GM08714 (cell line): ENCODE measurements around the gene ATP11B.

Source experiments
- H3K4me3 ChIP-seq: fragments of 200-500 bp; sonication (Bioruptor generic); 2 replicates; pipeline ENCODE4 v1.5.1; 2014; ENCODE audit warnings: mild to moderate bottlenecking, low read length, inconsistent platforms
- ZNF274 ChIP-seq: IDR thresholded peaks from 2 replicates; pipeline ENCODE4 v1.6.1; 2012; ENCODE audit warnings: mild to moderate bottlenecking, low read depth, low read length

ATP11B gene

DNA sequence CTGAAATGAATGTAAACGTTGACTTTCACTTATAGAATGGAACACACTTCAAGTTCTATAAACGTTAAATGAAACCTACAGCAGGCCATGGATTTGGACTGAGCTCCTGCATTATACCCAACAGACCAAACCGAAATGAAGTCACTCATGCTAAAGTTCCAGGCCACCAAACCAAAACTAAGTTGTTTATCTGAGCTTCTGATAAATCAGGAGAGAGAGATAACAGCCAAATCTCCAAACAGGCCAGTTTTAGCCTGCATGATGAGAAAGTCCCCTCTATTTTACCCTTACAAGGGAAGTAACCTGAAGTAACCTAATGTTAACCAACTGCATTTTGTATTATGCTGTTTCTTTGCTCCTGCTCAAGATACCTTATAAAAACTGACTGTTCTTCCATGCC is 142.5 kb downstream of the ATP11B start:
- TF ChIP-seq ZNF274: no peak
- no peak overlapping the region for H3K4me3 ChIP-seq

DNA sequence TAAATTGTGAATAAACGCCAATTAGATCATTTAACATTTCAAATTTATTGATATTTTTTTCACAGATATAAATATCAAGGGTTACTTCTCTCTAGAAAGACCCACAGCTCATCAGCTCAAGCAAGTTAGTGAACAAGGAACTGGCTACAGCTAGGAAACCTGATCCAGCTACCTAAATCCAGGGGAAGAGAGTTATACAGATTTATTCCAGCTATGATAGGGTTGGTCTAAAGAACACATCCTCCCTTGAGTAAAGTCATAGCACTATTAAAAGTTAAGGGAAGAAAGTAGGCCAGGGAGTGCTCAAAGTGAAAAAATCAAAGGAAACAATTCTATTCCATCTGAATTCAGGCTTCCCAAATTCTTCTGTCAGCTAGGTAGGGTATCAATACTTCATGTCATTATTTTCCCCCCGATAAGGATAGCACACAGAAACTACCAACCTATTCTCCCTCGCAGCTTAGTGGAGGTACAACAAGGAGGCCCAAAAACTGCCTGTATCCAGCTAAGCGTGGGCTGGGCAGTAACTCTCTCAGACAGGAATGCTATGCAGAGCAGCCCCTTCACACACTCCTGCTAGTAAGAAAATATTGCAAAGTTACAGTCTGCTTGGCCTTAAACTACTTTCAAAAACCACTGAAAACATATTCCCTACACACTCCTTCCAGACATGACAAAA is 143.1 kb downstream of the ATP11B start:
- TF ChIP-seq ZNF274: no peak
- no peak overlapping the region for H3K4me3 ChIP-seq

DNA sequence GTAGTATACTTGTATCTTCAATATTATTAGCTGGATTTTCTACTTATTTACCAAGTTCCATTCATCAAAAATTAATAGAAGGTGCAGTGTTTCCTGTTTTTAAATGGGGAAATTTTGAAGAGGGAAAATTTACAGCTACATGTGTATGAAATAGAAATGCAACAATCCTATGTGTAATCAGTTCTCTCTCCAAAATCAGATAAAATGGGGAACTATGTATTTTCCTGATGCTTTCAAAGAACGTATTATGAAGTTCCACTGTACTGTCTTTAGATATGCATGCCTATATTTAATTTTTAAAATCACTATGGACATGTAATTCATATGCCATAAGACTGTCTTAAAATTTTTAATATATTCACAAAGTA is 143.6 kb downstream of the ATP11B start:
- H3K4me3 ChIP-seq: no peak overlapping the region
- TF ChIP-seq ZNF274: no peak

DNA sequence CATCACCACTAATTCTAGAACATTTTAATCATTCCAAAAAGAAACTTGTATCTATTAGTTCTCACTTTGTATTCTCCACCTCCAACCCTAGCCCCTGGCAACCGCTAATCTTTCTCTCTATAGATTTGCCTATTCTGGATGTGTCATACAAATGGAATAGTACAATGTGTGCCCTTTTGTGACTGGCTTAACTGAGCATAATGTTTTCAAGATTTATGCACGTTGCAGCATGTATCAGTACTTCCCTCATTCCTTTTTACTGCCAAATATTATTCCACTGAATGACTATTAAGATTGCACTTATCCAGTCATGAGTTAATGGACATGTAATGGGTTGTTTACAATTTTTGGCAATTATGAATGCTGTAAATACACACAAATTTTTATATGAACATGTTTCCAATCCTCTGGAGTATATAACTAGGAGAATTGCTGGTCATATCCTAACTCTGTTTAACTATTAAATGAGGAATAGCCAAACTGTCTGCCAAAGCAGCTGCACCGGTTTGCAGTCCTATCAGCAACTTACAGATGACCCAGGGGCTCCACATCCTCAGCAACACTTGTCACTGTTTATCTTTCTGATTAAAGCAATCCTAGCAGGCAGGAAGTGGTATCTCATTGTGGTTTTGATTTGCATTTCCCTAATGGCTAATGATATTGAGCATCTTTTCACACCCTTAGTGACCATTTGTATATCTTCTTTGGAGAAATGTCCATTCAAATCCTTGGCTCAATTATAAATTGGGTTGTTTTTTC is 144.2 kb downstream of the ATP11B start:
- H3K4me3 ChIP-seq: no peak overlapping the region
- TF ChIP-seq ZNF274: no peak

DNA sequence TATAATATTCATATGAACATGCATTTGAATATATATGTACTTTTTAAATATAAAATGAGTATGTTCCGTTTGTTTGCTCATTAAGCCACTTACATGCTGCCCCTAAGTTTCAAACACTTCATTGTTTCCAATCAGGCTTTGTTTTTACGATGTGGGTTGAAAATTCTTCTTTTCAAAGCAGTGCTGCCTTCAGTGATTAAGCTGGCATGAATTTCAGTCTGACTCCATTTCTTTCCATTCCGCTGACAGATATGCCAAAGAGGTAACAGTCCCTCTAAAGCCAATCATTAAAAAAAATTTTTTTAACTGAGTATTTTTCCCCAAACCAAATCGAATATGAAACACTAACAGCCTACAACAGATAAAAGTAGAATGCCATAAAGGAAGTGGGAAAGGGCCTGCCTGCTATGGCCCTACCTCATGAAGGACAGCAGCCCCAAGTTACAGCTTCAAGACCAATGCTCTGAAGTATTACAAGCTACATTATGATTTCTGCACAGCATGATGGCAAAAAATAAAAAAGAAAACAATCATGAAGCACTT is 147.0 kb downstream of the ATP11B start:
- TF ChIP-seq ZNF274: no peak
- H3K4me3 ChIP-seq: no peak overlapping the region

- no peak overlapping the region for H3K4me3 ChIP-seq
- no peak for TF ChIP-seq ZNF274
Measured at GRCh38 chr3:182941719-182942118, 148.4 kb downstream of the ATP11B start.

DNA sequence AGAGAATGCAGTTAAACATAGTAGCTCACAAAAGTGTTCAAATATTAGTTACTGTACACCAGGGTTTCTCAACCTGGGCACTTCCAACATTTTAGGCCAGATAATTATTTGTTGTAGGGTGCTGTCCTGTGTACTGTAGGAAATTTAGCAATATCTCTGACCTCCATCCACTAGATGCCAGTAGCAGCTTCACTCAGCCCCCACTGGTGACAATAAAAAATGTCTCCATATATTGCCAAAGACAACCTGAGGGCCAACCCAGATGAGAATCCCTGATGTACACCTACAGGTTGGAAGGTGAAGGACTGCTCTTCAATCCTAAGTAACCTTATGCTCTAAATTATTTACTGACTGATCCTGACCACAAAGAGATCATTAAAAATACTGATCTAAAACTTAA is 154.6 kb downstream of the ATP11B start:
- no peak overlapping the region for H3K4me3 ChIP-seq
- TF ChIP-seq ZNF274: no peak

- no peak overlapping the region for H3K4me3 ChIP-seq
- no peak for TF ChIP-seq ZNF274
Measured at GRCh38 chr3:182948305-182948704, 155.0 kb downstream of the ATP11B start.

- TF ChIP-seq ZNF274: no peak
- H3K4me3 ChIP-seq: no peak overlapping the region
Measured at GRCh38 chr3:182949688-182950087, 156.4 kb downstream of the ATP11B start.

DNA sequence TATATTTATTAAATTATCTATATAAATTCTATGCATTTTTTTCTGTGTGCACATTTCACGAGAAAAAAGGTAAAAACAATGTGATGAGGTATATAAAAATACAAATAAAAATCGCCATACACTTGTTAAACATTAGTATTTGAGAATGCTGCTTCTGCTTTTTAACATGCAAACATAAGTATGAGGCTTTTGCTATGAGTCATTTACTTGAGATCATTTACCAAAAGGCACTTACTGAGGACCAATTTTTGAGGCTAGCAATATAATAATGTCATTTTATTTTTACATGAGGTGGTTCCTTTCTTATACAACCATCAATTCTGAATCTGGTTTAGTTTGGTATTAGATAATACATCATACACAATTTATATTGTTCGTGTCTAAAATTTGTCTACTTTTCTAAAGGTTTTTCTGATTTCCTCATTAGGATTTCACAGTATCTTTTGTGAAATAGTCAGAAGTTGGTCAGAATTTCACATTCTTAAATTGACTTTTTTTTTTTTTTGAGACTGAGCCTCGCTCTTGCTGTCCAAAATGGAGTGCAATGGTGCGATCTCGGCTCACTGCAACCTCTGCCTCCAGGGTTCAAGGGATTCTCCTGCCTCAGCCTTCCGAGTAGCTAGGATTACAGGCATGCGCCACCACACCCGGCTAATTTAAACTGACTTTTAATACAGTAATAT is 161.4 kb downstream of the ATP11B start:
- TF ChIP-seq ZNF274: no peak
- no peak overlapping the region for H3K4me3 ChIP-seq

DNA sequence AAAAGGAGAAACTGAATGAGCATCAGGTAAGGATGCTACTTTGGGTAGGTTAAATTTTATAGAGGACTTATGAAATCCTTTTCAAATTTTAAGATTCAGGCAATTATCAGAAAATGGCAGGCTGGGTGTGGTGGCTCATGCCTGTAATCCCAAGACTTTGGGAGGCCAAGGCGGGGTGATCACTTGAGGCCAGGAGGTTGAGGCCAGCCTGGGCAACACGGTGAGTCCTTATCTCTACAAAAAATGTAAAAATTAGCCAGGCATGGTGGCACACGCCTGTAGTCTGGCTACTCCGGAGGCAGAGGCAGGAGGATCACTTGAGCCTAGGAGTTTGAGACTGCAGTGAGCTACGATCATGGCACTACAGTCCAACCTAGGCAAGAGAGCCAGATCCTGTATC is 163.9 kb downstream of the ATP11B start:
- H3K4me3 ChIP-seq: no peak overlapping the region
- TF ChIP-seq ZNF274: no peak

GRCh38 chr3:182957676-182958266 is 164.5 kb downstream of the ATP11B start:
- no peak overlapping the region for H3K4me3 ChIP-seq
- TF ChIP-seq ZNF274: no peak

DNA sequence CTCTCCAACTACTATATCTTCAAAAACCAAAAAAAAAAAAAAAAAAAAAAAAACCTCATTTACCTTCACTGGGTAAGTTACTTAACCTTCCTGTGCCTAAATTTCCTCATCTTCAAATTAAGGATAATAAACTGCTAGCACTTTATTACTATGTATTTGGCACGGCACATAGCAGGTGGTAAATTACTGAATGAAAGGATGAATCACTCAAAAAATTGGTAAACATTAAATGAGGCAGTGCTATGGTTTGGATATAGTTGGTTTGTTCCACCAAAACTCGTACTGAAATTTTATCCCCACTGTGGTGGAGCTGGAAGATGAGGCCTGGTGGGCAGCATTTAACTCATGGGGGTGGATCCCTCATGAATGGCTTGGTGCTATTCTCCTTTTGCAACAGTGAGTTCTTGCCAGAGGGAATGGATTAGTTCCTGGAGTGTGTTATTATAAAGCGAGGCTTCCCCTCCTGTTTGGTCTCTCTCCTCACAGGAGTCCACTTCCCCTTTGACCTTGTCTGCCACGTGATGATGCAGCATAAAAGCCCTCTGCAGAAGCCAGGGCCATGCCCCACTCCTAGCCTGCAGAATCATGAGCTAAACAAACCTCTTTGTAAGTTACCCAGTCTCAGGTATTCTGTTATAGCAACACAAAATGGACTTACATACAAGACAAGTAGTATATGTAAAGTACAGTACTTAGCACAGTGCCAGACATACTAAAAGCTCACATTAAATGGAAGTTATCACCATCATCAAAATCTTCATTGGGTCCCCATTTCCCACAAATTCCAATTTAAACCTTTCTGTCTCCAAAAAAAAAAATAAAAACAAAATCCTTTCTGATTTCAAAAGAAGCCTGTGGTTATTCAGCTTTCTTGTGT is 166.4 kb downstream of the ATP11B start:
- no peak for TF ChIP-seq ZNF274

More for the DNA sequence above, 166.4 kb downstream of the ATP11B start:
- no peak overlapping the region for H3K4me3 ChIP-seq
